ENCODE data around the gene PPFIBP2. TPM values are rescaled to one million over a fixed set of nuclear protein-coding genes. Genes with fewer than 3 reads are reported as not detected.

PPFIBP2 gene
- total and polyA plus RNA-seq, 2 of the 13 experiments (the other 11 are each of a cell fraction or from before 2014, with no cell fraction given) = 15.0 to 52.5 TPM

GRCh38 chr11:7610393-7610792, 96.6 kb downstream of the PPFIBP2 start:
- no peaks in the 10 kb centered on the region for H3K27me3 ChIP-seq (ENCODE audit: control insufficient read depth in 1 of 2, insufficient read depth in 2 of 2, low read length in 2 of 2)
- H3K27ac ChIP-seq (ENCODE audit: extremely low read length, insufficient read depth, low read length) = no peak overlapping the region
- CTCF ChIA-PET (ENCODE audit: low intra/inter-chr PET ratio, low total read pairs) = no interaction called here
- no peak overlapping the region for H3K4me2 ChIP-seq (ENCODE audit: low read depth, low read length)
- H4K20me1 ChIP-seq (ENCODE audit: insufficient read depth, low read length) = no peaks in the 10 kb centered on the region; the same call in 1 of the 2 replicates
- H3K4me1 ChIP-seq (ENCODE audit: insufficient read depth, low read length) = peaks cover 56% of the 10 kb centered on the region
- no TSS peak for BruUV-seq (replicated peaks)
- peaks cover 3 to 34% of the 10 kb centered on the region in 2 experiments; a peak in 4 of 5 replicates for H3K36me3 ChIP-seq (replicated peaks in 1 of 2; ENCODE audit: control insufficient read depth in 1 of 2, insufficient read depth in 2 of 2, low read length in 2 of 2)
- TF ChIP-seq MAFF (IDR thresholded peaks at IDR 0.05; ENCODE audit: low read depth, low read length) (peak; percentile 36; the same call in 1 of the 2 replicates), MAFK (conservative IDR thresholded peaks at IDR 0.05 in 1 of 2, IDR thresholded peaks at IDR 0.05 in 1 of 2; ENCODE audit: low read length in 2 of 2) (peak in 1 of 2 experiments; percentile 51; a peak in 3 of 4 replicates), RBAK (CRISPR knock-in tag; IDR thresholded peaks at IDR 0.05) (no peak), CENPX (CRISPR knock-in tag; IDR thresholded peaks at IDR 0.05) (no peak)
- 96% methylated on average over 3 of the region's 3 CpGs for WGBS (ENCODE audit: low lambda C conversion rate)
- no peak overlapping the region for H3K4me3 ChIP-seq (replicated peaks in 1 of 3; ENCODE audit: insufficient read depth in 1 of 3, low read depth in 2 of 3, low read length in 3 of 3)
- no peak overlapping the region for H3K9ac ChIP-seq (ENCODE audit: insufficient read depth, low read depth, low read length)
- FAIRE-seq (no peak), ATAC-seq (no peak), DNase-seq (ENCODE audit: low spot score) (no peak)
- H2AFZ ChIP-seq (ENCODE audit: low read length) = no peak overlapping the region
- H3K79me2 ChIP-seq (ENCODE audit: insufficient read depth, low read length) = no peaks in the 10 kb centered on the region
- in situ Hi-C loops (cut with HindIII; ENCODE audit: extremely low pct_ligation_motif_present, low pct_unique_long_range_greater_than_20kb) = loop anchor here (5.0 kb wide), 1 partner anchor 38 kb away; no protein-coding TSS in a partner anchor
- intact Hi-C loops (cut with micrococcal nuclease; ENCODE audit: unreplicated experiment) = no loop called here
- POLR2A ChIA-PET = interaction anchor here (4.5 kb wide), 1 partner anchor 37 kb away, joined by 45 read pairs; no protein-coding TSS in a partner anchor
- no peaks in the 10 kb centered on the region for H3K9me3 ChIP-seq (ENCODE audit: low read length)

- no peak for FAIRE-seq
Observed at GRCh38 chr11:7611411-7611810, 97.6 kb downstream of the PPFIBP2 start.

More at GRCh38 chr11:7611411-7611810, 97.6 kb downstream of the PPFIBP2 start:
- in situ Hi-C loops (cut with HindIII; ENCODE audit: extremely low pct_ligation_motif_present, low pct_unique_long_range_greater_than_20kb) = loop anchor here (5.0 kb wide), 1 partner anchor 39 kb away; no protein-coding TSS in a partner anchor
- ATAC-seq (no peak), DNase-seq (ENCODE audit: low spot score) (no peak)
- Histone ChIP-seq H3K36me3 (replicated peaks in 1 of 2; ENCODE audit: control insufficient read depth in 1 of 2, insufficient read depth in 2 of 2, low read length in 2 of 2) (peaks cover 5 to 34% of the 10 kb centered on the region in 2 experiments; a peak in 4 of 5 replicates), H2AFZ (ENCODE audit: low read length) (no peak overlapping the region), H3K4me1 (ENCODE audit: insufficient read depth, low read length) (peaks cover 46% of the 10 kb centered on the region), H3K4me2 (ENCODE audit: low read depth, low read length) (no peak overlapping the region), H3K4me3 (replicated peaks in 1 of 3; ENCODE audit: insufficient read depth in 1 of 3, low read depth in 2 of 3, low read length in 3 of 3) (no peak overlapping the region), H4K20me1 (ENCODE audit: insufficient read depth, low read length) (no peaks in the 10 kb centered on the region; the same call in 1 of the 2 replicates), H3K9ac (ENCODE audit: insufficient read depth, low read depth, low read length) (no peak overlapping the region), H3K79me2 (ENCODE audit: insufficient read depth, low read length) (no peaks in the 10 kb centered on the region), H3K27me3 (ENCODE audit: control insufficient read depth in 1 of 2, insufficient read depth in 2 of 2, low read length in 2 of 2) (no peaks in the 10 kb centered on the region), H3K27ac (ENCODE audit: extremely low read length, insufficient read depth, low read length) (no peak overlapping the region), H3K9me3 (ENCODE audit: low read length) (no peaks in the 10 kb centered on the region)
- BruUV-seq (replicated peaks) = no TSS peak
- no peak for TF ChIP-seq ZKSCAN5 (CRISPR knock-in tag; IDR thresholded peaks at IDR 0.05)
- TF ChIP-seq FOXA3 (CRISPR knock-in tag; IDR thresholded peaks at IDR 0.05) = peak; percentile 9; the same call in 1 of the 2 replicates
- intact Hi-C loops (cut with micrococcal nuclease; ENCODE audit: unreplicated experiment) = no loop called here
- ChIA-PET POLR2A (interaction anchor here (3.9 to 4.5 kb wide), 2 partner anchors 11 to 38 kb away, joined by 22 to 45 read pairs; no protein-coding TSS in a partner anchor), CTCF (ENCODE audit: low intra/inter-chr PET ratio, low total read pairs) (no interaction called here)
- WGBS (ENCODE audit: low lambda C conversion rate) = 93% methylated on average over 1 of the region's 1 CpG
